Activated CD8-positive, alpha-beta T cell treated with anti-CD3 and anti-CD28 coated beads for 36 hours (primary cell): ENCODE results near the gene TMEM252. TPM values are rescaled to one million over a fixed set of nuclear protein-coding genes. Genes with fewer than 3 reads are reported as not detected.

Source experiments
- ATAC-seq: fragments of 200-7000 bp; cut with Tn5 transposase; one replicate; pipeline ENCODE4 v1.10.0; 2021; ENCODE audit warnings: mild to moderate bottlenecking, moderate library complexity
- CTCF ChIA-PET: fragments of 350-600 bp; sonication (Branson Sonifier 250); formaldehyde crosslinking; loops from one replicate; lab custom pipeline; 2021; ENCODE audit warnings: antibody characterized with exemption; lab: Charles Lee
- POLR2A ChIA-PET: fragments of 350-600 bp; sonication (Branson Sonifier 250); formaldehyde crosslinking; loops from one replicate; lab custom pipeline; 2021; ENCODE audit warnings: antibody characterized with exemption; lab: Charles Lee
- DNase-seq: peaks from one replicate; pipeline ENCODE4 v3.0.0-alpha.2; 2020
- H3K27ac Mint-ChIP-seq: one replicate; pipeline ENCODE4 v1.8.0; 2021; ENCODE audit warnings: mild to moderate bottlenecking, mixed read lengths
- H3K27me3 Mint-ChIP-seq: one replicate; pipeline ENCODE4 v1.8.0; 2021; ENCODE audit warnings: mixed read lengths
- H3K36me3 Mint-ChIP-seq: one replicate; pipeline ENCODE4 v1.8.0; 2021; ENCODE audit warnings: low read depth, mixed read lengths
- H3K4me1 Mint-ChIP-seq: one replicate; pipeline ENCODE4 v1.8.0; 2021; ENCODE audit warnings: low read depth, mixed read lengths
- H3K4me3 Mint-ChIP-seq: one replicate; pipeline ENCODE4 v1.8.0; 2021; ENCODE audit warnings: mild to moderate bottlenecking, moderate library complexity, mixed read lengths
- H3K9me3 Mint-ChIP-seq: one replicate; pipeline ENCODE4 v1.8.0; 2021; ENCODE audit warnings: mixed read lengths
- intact Hi-C: fragments of 100-400 bp; cut with micrococcal nuclease; formaldehyde crosslinking; loops from one replicate; pipeline ENCODE4 v1.10.0; 2022
- total RNA-seq, 2 experiments: library from RNA; stranded (reverse); gene quantifications; one replicate each; pipeline ENCODE4 v1.2.3, GENCODE V29; 2021
- TF ChIP-seq, protein P1 (sequence below): fragments of 200-600 bp; IDR thresholded peaks from one replicate; pipeline ENCODE4 v1.8.0; 2022; ENCODE audit warnings: antibody characterized with exemption, mild to moderate bottlenecking

The TMEM252 gene
- total RNA-seq: not detected

- no peaks in the 10 kb centered on the region for H3K9me3 Mint-ChIP-seq
- H3K36me3 Mint-ChIP-seq: no peaks in the 10 kb centered on the region
- intact Hi-C loops: no loop called here
- no peaks in the 10 kb centered on the region for H3K4me1 Mint-ChIP-seq
- DNase-seq (no peak), ATAC-seq (no peak)
- H3K27me3 Mint-ChIP-seq: peaks cover 9% of the 10 kb centered on the region
- CTCF ChIA-PET: interaction anchor here (0.8 to 1.4 kb wide), 2 partner anchors 19 to 28 kb away, joined by 3 read pairs; no protein-coding TSS in a partner anchor
- no peak within 1 kb of the TSS for H3K27ac Mint-ChIP-seq
- POLR2A ChIA-PET: no interaction called here
- TF ChIP-seq, protein P1, sequence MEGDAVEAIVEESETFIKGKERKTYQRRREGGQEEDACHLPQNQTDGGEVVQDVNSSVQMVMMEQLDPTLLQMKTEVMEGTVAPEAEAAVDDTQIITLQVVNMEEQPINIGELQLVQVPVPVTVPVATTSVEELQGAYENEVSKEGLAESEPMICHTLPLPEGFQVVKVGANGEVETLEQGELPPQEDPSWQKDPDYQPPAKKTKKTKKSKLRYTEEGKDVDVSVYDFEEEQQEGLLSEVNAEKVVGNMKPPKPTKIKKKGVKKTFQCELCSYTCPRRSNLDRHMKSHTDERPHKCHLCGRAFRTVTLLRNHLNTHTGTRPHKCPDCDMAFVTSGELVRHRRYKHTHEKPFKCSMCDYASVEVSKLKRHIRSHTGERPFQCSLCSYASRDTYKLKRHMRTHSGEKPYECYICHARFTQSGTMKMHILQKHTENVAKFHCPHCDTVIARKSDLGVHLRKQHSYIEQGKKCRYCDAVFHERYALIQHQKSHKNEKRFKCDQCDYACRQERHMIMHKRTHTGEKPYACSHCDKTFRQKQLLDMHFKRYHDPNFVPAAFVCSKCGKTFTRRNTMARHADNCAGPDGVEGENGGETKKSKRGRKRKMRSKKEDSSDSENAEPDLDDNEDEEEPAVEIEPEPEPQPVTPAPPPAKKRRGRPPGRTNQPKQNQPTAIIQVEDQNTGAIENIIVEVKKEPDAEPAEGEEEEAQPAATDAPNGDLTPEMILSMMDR: no peak
- no peak within 1 kb of the TSS for H3K4me3 Mint-ChIP-seq
Observed at GRCh38 chr9:68540712-68541535, at the start of gene TMEM252. Gene TMEM252, minus strand, starts transcription at chr9:68540883. Its CDS starts 69 bp downstream, at chr9:68540814.

- Mint-ChIP-seq H3K4me1 (peaks cover 2% of the 10 kb centered on the region), H3K4me3 (no peak overlapping the region), H3K27me3 (peaks cover 16% of the 10 kb centered on the region), H3K9me3 (peaks cover 9% of the 10 kb centered on the region), H3K27ac (no peak overlapping the region), H3K36me3 (no peaks in the 10 kb centered on the region)
- TF ChIP-seq, protein P1: no peak
- DNase-seq (no peak), ATAC-seq (no peak)
- CTCF ChIA-PET: interaction anchor here (1.0 kb wide), 1 partner anchor 414 kb away, joined by 3 read pairs; no protein-coding TSS in a partner anchor
- intact Hi-C loops: loop anchor here (10.0 kb wide), 1 partner anchor 440 kb away; no protein-coding TSS in a partner anchor
- POLR2A ChIA-PET: no interaction called here
Observed at GRCh38 chr9:68585034-68585761, 44.5 kb upstream of the TMEM252 start.

DNA sequence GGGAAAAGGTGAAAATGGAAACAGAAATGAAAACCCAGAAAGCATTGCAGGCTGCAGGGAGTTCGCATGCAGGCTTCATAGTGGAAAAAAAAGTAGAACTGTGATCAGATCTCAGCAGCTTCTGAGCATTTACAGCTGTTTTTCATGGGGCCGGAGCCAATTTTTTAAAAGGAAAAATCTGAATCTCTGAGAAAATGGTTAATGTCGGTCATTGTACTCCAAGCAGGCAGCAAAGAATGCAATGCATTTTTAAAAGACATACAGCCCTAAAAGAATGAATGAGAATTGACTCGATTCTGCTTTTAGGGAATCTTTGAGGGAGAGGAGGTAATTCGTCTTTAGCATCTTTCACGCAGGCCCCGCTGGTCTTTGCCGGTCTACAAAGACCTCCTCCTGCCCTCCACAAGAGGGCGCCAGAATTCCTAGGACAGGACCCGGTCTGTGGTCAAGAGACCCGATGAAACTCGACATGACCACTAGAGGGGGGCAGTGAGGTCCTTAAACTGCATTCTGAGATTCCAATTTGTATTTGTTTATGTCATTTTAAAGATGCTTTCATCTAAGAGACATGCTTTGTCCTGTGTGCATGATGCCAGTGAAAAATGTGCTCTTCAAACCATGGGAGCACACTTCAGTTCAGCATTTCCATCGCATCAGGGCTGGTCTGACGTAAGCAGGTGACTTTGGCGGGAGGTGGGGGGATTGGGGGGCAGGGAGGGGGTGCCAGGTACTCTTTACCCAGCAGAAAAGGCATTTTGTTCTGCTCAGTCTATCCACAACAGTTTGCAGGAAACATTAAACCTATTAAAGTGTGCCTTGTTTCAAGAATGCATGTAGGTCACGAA, 43.7 kb upstream of the TMEM252 start:
- peak; percentile 94 for ATAC-seq
- intact Hi-C loops: loop anchor here (1.0 to 10.0 kb wide), 2 partner anchors 415 to 440 kb away; no protein-coding TSS in a partner anchor
- POLR2A ChIA-PET: no interaction called here

GRCh38 chr9:68581696-68582095, 41.0 kb upstream of the TMEM252 start:
- TF ChIP-seq, protein P1: no peak
- Mint-ChIP-seq H3K4me3 (no peak overlapping the region), H3K36me3 (no peaks in the 10 kb centered on the region), H3K9me3 (no peaks in the 10 kb centered on the region), H3K27me3 (peaks cover 15% of the 10 kb centered on the region), H3K4me1 (peaks cover 2% of the 10 kb centered on the region), H3K27ac (no peak overlapping the region)
- CTCF ChIA-PET: interaction anchor here (1.6 kb wide), 1 partner anchor 368 kb away, joined by 4 read pairs; no protein-coding TSS in a partner anchor
- DNase-seq (no peak), ATAC-seq (no peak)
- intact Hi-C loops: loop anchor here (10.0 kb wide), 1 partner anchor 443 kb away; no protein-coding TSS in a partner anchor
- POLR2A ChIA-PET: no interaction called here

More for the DNA sequence above, 43.7 kb upstream of the TMEM252 start:
- Mint-ChIP-seq H3K27me3 (peaks cover 16% of the 10 kb centered on the region), H3K4me1 (peaks cover 2% of the 10 kb centered on the region), H3K9me3 (peaks cover 4% of the 10 kb centered on the region), H3K4me3 (no peak overlapping the region), H3K36me3 (no peaks in the 10 kb centered on the region), H3K27ac (no peak overlapping the region)
- peak; percentile 82 for DNase-seq
- TF ChIP-seq, protein P1: peak; percentile 84
- CTCF ChIA-PET: interaction anchor here (0.6 to 2.0 kb wide), 14 partner anchors 13 to 418 kb away, joined by 3 to 9 read pairs (median 3); a partner anchor contains a TSS
